Neuron (in vitro differentiated cells): Measurements from ENCODE around the gene TMEM235.
"Not testable (repeated sequence)": the region's sequence is repeated elsewhere in the genome, so short reads cannot be mapped to it uniquely, and the experiment has no call there.

Experiments used
- H2AFZ ChIP-seq: one replicate; pipeline ENCODE4 v1.6.1; 2013; ENCODE audit warnings: low read depth, mild to moderate bottlenecking, inconsistent platforms, low read length, moderate library complexity
- H3K27me3 ChIP-seq: one replicate; pipeline ENCODE4 v1.6.1; 2013; ENCODE audit warnings: low read length; ENCODE audit not compliant: insufficient read depth
- H3K36me3 ChIP-seq: one replicate; pipeline ENCODE4 v1.6.1; 2013; ENCODE audit warnings: low read length; ENCODE audit not compliant: insufficient read depth
- H3K4me1 ChIP-seq: one replicate; pipeline ENCODE4 v1.6.1; 2013; ENCODE audit warnings: low read length; ENCODE audit not compliant: insufficient read depth
- H3K4me3 ChIP-seq: 2 replicates; pipeline ENCODE4 v1.5.1; 2013; ENCODE audit warnings: mild to moderate bottlenecking, low read length, moderate library complexity
- H3K9me3 ChIP-seq: one replicate; pipeline ENCODE4 v1.6.1; 2013; ENCODE audit warnings: low read length

The TMEM235 gene

DNA sequence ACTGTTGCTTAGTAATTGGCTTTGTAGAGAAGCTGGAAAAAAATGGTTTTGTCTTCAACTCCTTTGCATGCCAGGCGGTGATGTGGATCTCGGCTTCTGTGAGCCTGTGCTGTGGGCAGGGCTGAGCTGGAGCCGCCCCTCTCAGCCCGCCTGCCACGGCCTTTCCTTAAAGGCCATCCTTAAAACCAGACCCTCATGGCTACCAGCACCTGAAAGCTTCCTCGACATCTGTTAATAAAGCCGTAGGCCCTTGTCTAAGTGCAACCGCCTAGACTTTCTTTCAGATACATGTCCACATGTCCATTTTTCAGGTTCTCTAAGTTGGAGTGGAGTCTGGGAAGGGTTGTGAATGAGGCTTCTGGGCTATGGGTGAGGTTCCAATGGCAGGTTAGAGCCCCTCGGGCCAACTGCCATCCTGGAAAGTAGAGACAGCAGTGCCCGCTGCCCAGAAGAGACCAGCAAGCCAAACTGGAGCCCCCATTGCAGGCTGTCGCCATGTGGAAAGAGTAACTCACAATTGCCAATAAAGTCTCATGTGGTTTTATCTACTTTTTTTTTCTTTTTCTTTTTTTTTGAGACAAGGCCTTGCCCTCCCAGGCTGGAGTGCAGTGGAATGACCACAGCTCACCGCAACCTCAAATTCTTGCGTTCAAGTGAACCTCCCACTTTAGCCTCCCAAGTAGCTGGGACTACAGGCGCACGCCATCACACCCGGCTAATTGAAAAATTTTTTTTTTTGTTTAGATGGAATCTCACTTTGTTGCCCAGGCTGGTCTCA, 6.2 kb upstream of the TMEM235 start:
- Histone ChIP-seq H3K4me1 (peaks cover 4% of the 10 kb centered on the region), H3K27me3 (peaks cover 1% of the 10 kb centered on the region), H3K9me3 (no peaks in the 10 kb centered on the region), H3K4me3 (no peak overlapping the region), H3K36me3 (peaks cover 31% of the 10 kb centered on the region), H2AFZ (no peak overlapping the region)

DNA sequence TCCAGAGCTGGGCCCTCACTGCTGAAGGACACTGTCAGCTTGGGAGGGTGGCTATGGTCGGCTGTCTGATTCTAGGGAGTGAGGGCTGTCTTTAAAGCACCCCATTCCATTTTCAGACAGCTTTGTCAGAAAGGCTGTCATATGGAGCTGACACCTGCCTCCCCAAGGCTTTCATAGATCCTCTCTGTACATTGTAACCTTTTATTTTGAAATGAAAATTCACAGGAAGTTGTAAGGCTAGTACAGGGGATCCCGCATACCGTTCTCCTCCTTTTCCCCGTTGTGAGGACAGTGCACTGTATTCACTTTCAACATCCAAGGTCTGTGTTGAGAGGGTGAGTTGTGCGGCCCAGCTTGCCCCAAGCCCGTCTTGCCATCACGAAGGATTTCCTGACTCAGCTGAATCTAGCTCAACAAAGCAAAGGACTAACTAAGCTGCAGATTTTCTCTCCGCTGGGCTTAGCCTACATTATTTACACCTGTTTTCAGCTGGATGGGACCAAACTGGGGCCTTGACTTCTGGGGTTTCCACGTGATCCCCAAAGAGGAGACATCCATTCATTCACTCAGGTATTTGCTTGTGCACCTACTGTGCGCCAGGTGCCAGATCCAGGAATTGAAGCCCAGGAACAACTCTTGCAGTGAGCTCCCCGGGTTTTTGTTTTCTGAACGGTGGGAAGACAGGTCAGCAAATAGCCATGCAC, 5.2 kb upstream of the TMEM235 start:
- Histone ChIP-seq H3K9me3 (no peaks in the 10 kb centered on the region), H3K4me3 (no peak overlapping the region), H3K4me1 (peaks cover 4% of the 10 kb centered on the region), H3K36me3 (peaks cover 24% of the 10 kb centered on the region), H3K27me3 (peaks cover 11% of the 10 kb centered on the region), H2AFZ (no peak overlapping the region)

DNA sequence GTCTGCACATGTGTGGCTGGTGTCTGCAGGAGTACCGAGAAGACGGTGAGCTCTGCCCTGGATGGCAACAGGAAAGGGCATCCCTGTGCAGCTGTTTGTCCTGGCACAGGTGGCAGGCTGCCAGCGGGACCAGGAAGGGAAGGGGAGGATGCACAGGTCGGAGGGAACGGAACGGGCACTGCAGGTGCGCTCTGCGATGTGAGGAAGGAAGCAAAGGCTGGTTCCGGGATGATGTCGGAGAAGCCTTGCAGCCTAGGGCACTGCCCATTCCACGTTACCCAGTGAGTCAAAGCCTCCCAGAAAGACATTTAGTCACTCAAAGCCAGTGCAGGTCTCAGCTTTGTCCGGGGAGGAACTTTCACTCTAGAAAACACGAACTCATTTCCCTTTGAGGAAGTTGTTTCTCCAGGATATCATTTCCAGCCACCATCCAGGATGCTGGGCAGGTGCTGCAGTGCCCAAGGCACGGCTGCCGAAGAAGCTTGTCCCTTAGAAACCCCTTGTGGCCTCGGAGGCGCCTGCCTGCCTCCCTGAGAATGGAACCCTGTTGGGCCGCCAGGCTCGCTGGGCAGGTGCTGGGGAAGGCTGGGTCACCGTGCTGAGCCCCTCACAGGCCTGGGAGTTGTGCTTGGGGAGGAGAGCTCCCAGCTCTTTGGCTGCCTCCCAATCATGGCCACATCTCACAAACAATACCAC, 4.5 kb upstream of the TMEM235 start:
- Histone ChIP-seq H3K36me3 (peaks cover 18% of the 10 kb centered on the region), H3K27me3 (peaks cover 16% of the 10 kb centered on the region), H3K9me3 (no peaks in the 10 kb centered on the region), H2AFZ (no peak overlapping the region), H3K4me3 (no peak overlapping the region), H3K4me1 (peaks cover 7% of the 10 kb centered on the region)

DNA sequence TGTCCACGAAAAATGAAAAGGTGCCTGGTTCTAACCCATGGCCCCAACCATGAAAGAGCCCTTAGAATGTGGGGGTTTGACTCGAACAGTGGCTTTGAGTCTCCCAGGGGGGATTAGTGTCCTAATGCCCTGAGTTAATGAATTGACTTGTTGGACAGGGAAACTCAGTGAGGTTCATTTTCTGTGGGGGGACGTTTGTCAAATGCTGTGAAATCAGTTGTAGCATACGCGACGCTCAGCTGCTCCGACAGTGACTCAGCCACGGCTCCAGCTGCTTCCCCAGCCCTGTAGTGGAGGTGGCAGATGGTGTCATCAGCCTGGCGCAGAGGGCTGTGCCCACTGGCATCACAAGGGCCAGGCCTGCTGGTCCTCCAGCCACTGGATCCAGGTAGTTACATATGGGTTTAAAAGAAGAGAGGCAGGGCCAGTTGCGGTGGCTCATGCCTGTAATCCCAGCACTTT, 3.9 kb upstream of the TMEM235 start:
- Histone ChIP-seq H2AFZ (no peak overlapping the region), H3K4me1 (peaks cover 13% of the 10 kb centered on the region), H3K4me3 (no peak overlapping the region), H3K27me3 (peaks cover 22% of the 10 kb centered on the region), H3K36me3 (peaks cover 18% of the 10 kb centered on the region), H3K9me3 (no peaks in the 10 kb centered on the region)

DNA sequence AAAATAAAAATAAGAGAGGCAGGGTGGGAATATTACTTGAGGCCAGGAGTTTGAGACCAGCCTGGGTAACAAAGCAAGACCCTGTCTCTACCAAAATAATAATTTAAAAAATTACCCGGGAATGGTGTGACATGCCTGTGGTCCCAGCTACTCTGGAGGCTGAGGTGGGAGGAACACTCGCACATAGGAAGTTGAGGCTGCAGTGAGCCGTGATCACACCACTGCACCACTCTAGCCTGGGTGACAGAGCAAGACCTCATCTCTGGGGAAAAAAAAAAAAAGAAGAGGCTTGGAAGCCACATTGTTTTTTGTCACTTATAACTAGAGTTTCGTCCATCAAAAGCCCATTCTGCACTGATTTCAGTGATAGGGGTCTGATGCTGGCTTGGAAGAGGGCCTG, 3.3 kb upstream of the TMEM235 start:
- Histone ChIP-seq H3K9me3 (no peaks in the 10 kb centered on the region), H2AFZ (no peak overlapping the region), H3K36me3 (peaks cover 12% of the 10 kb centered on the region), H3K4me1 (peaks cover 13% of the 10 kb centered on the region), H3K27me3 (peaks cover 29% of the 10 kb centered on the region), H3K4me3 (no peak overlapping the region)

DNA sequence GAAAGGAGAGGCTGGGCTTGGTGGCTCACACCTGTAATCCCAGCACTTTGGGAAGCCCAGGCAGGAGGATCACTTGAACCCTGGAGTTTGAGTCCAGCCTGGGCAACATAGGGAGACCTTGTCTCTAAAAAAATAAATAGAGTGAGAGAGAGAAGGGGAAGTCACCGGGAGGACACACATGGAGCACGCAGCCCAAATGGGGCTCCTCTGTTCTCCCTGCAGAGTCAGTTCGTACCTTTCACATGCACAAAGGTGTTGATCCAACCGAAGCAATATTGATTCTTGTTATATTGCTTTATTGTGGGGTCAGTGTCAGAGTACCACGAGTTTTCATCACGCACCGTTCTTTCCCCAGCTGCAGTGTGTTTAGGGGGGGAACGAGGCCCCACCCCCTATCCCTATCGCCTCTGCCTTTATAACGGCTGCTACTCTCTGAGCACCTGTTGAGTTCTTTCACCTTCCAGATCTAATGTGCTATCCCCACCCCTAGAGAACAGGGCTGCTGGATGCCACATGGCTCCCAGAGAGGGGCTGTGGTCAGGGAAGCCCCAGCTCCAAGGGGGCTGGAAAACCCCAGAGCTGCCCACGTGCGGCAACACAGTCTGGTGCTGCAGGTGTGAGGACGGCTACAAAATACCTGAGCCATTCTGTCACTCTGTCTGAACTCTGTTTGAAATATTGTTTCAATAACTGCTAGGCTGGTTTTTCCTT, 1.0 kb upstream of the TMEM235 start:
- Histone ChIP-seq H3K4me3 (no peak overlapping the region), H2AFZ (no peak overlapping the region), H3K9me3 (no peaks in the 10 kb centered on the region), H3K36me3 (no peaks in the 10 kb centered on the region), H3K27me3 (peaks cover 41% of the 10 kb centered on the region), H3K4me1 (peaks cover 13% of the 10 kb centered on the region)

DNA sequence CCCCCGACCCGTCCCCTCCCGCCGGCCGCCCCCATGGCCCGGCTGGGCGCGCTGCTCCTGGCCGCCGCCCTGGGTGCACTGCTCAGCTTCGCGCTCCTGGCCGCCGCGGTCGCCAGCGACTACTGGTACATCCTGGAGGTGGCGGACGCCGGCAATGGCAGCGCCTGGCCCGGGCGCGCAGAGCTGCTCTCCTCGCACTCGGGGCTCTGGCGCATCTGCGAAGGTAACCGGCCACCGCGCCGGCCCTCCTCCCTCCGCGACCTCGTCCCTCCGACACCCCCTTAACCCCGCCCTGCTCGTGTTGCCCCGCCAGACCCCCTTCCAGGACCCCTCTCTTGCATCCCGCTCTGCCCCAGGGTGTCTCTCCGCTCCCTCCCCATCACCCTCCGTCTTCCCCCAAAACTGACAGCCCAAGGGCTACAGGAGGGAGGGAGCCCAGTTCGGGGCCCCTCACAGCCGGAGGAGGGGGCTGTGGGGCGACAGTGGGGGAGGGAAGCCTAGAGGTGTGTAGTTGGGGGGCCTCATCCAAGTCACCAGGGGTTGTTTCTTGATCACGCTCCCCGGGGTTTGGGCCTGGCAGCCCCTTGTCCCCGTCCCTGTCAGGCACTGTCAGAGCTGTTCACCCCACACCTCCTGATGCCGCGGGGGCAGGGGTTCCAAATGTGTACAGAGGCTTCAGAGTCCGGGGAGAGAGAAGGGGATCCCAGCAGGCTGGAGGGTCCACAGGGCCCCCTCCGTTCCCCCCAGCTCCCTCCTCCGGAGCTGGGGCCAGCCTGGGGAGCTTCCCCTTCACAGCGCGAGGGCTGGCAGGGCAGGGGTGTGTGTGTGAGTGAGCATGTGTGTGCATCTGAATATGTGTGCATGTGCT, 794 bp downstream of the TMEM235 start:
- Histone ChIP-seq H3K4me1 (peaks cover 22% of the 10 kb centered on the region), H2AFZ (no peak overlapping the region), H3K36me3 (no peaks in the 10 kb centered on the region), H3K9me3 (no peaks in the 10 kb centered on the region), H3K27me3 (peaks cover 41% of the 10 kb centered on the region), H3K4me3 (no peak overlapping the region)

DNA sequence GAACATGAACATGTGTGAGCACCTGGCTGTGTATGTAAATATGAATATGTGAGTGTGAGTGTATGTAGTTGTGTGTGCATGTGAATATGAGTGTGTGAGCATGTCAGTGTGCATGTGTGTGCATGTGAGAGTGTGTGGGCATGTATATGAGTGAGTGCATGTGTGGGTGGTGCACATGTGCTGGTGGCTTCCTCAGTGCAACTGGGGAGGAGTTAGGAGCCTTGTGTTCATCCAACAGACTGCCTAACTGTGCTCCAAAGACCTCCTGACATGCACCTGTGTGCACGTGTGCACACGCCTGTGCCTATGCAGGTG, 1.4 kb downstream of the TMEM235 start:
- no peak overlapping the region for H3K4me3 ChIP-seq
- H3K36me3 ChIP-seq = no peaks in the 10 kb centered on the region
- H3K4me1 ChIP-seq = peaks cover 28% of the 10 kb centered on the region
- no peaks in the 10 kb centered on the region for H3K9me3 ChIP-seq
- no peak overlapping the region for H2AFZ ChIP-seq
- peaks cover 43% of the 10 kb centered on the region for H3K27me3 ChIP-seq

DNA sequence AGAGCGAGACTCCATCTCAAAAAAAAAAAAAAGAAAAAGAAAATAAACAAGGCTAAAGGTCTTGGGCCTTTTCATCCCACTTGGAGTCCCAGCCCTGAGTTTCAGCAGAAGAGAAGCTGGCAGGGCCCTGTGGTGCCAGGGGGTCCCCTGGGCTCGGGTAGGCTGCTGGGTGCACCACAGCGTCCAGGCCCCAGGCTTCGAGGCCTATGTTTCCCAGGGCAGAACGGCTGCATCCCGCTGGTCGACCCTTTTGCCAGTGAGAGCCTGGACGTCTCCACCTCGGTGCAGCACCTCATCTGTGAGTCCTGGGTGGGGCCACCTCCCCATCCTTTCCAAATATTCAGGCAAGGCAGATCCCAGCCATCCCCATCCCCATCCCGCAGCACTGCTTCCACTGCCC, 2.2 kb downstream of the TMEM235 start:
- no peaks in the 10 kb centered on the region for H3K9me3 ChIP-seq
- H3K36me3 ChIP-seq = no peaks in the 10 kb centered on the region
- H2AFZ ChIP-seq = no peak overlapping the region
- H3K4me3 ChIP-seq = no peak overlapping the region
- peaks cover 49% of the 10 kb centered on the region for H3K27me3 ChIP-seq
- H3K4me1 ChIP-seq = peaks cover 28% of the 10 kb centered on the region

DNA sequence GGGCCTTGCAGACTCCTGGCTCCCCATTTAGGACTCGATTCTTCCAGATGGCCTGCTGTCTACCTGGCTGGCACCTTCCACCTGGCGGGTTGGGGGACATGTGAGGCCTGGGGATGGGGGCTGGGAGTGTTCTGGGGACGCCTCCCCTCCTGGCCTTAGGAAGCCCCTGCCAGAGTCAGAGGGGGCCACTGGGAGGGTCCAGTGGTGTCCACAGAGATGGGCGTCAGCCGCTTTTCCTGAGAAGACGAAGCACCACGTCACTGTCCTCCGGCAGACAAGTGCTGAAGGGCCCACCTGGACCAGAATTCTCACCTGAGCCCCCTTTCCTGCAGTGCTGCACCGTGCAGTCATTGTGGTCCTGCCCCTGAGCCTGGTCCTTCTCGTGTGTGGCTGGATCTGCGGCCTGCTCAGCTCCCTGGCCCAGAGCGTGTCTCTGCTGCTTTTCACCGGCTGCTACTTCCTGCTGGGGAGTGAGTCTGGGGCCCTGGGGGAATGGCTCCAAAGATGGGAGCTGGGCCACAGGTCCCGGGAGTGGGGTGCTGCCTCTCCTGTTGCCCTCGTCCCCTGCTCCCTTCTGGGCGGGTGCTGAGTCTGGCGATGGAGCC, 2.9 kb downstream of the TMEM235 start:
- Histone ChIP-seq H3K4me1 (peaks cover 28% of the 10 kb centered on the region), H3K36me3 (no peaks in the 10 kb centered on the region), H3K27me3 (peaks cover 53% of the 10 kb centered on the region), H3K9me3 (no peaks in the 10 kb centered on the region), H2AFZ (no peak overlapping the region), H3K4me3 (no peak overlapping the region)

DNA sequence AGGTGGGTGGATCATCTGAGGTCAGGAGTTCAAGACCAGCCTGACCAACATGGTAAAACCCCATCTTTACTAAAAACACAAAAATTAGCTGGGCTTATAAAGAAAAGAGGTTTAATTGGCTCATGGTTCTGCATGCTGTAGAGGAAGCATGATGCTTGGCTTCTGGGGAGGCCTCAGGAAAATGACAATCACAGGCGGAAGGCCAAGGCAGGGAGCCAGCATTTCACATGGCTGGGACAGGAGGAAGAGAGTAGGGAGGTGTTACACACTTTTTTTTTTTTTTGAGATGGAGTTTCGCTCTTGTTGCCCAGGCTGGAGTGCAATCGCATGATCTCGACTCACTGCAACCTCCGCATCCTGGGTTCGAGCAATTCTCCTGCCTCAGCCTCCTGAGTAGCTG, 3.6 kb downstream of the TMEM235 start:
- H3K4me3 ChIP-seq, H2AFZ ChIP-seq, H3K9me3 ChIP-seq, H3K36me3 ChIP-seq: not testable (repeated sequence)
- Histone ChIP-seq H3K4me1 (peaks cover 28% of the 10 kb centered on the region), H3K27me3 (peaks cover 53% of the 10 kb centered on the region)

DNA sequence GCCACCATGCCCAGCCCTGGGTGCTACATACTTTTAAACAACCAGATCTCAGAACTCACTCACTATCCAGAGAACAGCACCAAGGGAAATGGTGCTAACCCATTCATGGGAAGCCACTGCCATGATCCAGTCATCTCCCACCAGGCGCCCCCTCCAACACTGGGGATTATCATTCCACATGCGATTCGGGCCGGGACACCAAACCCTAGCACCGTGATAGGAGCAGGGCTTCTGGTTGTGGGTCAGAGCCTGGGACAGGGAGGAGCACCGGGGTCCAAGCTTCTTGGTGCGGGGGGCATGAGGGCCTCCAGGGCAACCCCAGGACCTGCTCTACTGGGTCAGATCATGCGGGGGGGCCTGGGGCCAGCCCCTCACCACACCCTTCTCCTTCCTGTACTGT, 4.5 kb downstream of the TMEM235 start:
- H3K4me1 ChIP-seq = peaks cover 28% of the 10 kb centered on the region
- no peak overlapping the region for H3K4me3 ChIP-seq
- no peak overlapping the region for H2AFZ ChIP-seq
- H3K36me3 ChIP-seq = no peaks in the 10 kb centered on the region
- H3K27me3 ChIP-seq = peaks cover 46% of the 10 kb centered on the region
- no peaks in the 10 kb centered on the region for H3K9me3 ChIP-seq
